EH (cell line): Measurements from ENCODE around the gene PHC3.
"Not testable (repeated sequence)": the region's sequence is repeated elsewhere in the genome, so short reads cannot be mapped to it uniquely, and the experiment has no call there.

Experiments used
- DNase-seq: peaks from one replicate; pipeline ENCODE4 v3.0.0-alpha.2; 2015; ENCODE audit warnings: low read depth

PHC3 gene

GRCh38 chr3:170180908-170181885 is at the start of gene PHC3:
PHC3 (minus strand) TSS chr3:170181733; CDS start chr3:170181715, 18 bp downstream.
- DNase-seq = peak; percentile 93

GRCh38 chr3:170228093-170228766 is 46.7 kb upstream of the PHC3 start:
- peak; percentile 64 for DNase-seq

GRCh38 chr3:170226426-170226960 is 45.0 kb upstream of the PHC3 start:
- peak; percentile 52 for DNase-seq

GRCh38 chr3:170225166-170225565 is 43.6 kb upstream of the PHC3 start:
- DNase-seq = no peak

GRCh38 chr3:170222647-170223541 is 41.4 kb upstream of the PHC3 start:
- peak; percentile 36 for DNase-seq

- DNase-seq = peak; percentile 97
Observed at GRCh38 chr3:170221924-170222646, 40.6 kb upstream of the PHC3 start, which contains the start of gene PRKCI. PRKCI (plus strand) TSS chr3:170222424; CDS start chr3:170222670, 246 bp downstream.

GRCh38 chr3:170220871-170221270 is 39.3 kb upstream of the PHC3 start:
- DNase-seq = peak; percentile 80

- peak; percentile 28 for DNase-seq
Observed at GRCh38 chr3:170219850-170220249, 38.3 kb upstream of the PHC3 start.

- DNase-seq = no peak
Observed at GRCh38 chr3:170211668-170212067, 30.1 kb upstream of the PHC3 start.

- no peak for DNase-seq
Observed at GRCh38 chr3:170207717-170208116, 26.2 kb upstream of the PHC3 start.

- not testable (repeated sequence) for DNase-seq
Observed at GRCh38 chr3:170206164-170206762, 24.7 kb upstream of the PHC3 start.

GRCh38 chr3:170205302-170205701 is 23.8 kb upstream of the PHC3 start:
- DNase-seq = peak; percentile 20

GRCh38 chr3:170204509-170204908 is 23.0 kb upstream of the PHC3 start:
- DNase-seq = no peak

- DNase-seq = no peak
Observed at GRCh38 chr3:170204023-170204472, 22.5 kb upstream of the PHC3 start.

- DNase-seq = no peak
Observed at GRCh38 chr3:170203457-170203856, 21.9 kb upstream of the PHC3 start.

GRCh38 chr3:170201527-170201926 is 20.0 kb upstream of the PHC3 start:
- no peak for DNase-seq

- DNase-seq = no peak
Observed at GRCh38 chr3:170200987-170201386, 19.5 kb upstream of the PHC3 start.

- no peak for DNase-seq
Observed at GRCh38 chr3:170196833-170197232, 15.3 kb upstream of the PHC3 start.

GRCh38 chr3:170195759-170196158 is 14.2 kb upstream of the PHC3 start:
- not testable (repeated sequence) for DNase-seq
